ENCODE data around the gene CAMLG.

CAMLG gene

DNA sequence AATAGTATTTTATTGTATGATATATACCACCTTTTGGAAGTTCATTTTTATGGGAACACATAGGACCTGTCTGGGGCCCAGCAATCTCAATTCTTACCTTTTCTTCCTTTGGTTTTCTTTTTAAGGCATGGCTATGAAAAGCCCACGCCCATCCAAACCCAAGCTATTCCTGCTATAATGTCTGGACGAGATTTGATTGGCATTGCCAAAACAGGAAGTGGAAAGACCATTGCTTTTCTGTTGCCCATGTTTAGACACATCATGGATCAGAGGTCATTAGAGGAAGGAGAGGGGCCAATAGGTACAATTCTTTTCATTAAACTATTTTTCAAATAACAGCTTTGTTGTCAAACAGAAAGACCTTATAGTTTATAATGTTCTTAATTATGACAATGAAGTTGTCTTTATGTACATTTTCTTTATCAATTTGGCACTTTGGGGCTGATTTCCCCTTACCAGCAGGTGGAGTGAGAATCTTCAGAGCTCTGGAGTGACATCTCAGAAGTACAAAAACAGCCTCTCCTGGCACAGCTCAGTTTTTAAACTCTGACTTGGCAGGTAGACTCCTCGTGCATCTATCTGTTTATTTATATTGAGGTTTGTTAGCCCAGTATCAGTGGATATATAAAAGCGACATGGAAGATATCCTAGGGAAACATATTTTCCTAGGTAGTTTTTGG, 46.0 kb downstream of the CAMLG start:
- no peak for DNase-seq

DNA sequence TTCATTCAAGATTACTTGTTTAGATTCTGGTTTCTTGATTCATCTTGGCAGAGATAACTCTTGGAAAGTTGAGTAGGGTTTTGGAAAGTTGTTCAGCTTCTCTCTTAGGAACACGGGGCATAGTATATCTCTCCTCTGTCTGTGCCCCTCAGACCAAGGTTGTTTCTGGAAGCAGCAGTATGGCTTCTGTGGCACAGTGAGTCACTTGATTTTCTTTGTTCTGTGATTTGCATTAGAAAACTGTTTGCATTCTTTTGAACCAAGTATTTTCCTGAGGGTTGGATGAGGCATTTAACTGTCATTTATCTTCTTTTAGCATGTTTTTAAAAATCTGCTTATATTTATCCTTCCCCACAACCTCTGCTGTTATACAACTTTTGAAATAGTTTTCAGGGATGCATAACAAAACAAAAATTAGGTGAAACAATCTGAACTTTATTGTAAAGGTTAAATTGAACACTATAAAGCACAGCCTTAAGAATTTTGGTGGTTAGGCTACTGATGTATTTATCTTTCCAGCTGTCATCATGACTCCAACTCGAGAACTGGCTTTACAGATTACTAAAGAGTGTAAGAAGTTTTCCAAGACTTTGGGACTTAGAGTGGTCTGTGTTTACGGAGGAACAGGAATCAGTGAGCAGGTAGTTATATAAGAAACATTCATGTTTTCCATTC, 46.7 kb downstream of the CAMLG start:
- no peak for DNase-seq

DNA sequence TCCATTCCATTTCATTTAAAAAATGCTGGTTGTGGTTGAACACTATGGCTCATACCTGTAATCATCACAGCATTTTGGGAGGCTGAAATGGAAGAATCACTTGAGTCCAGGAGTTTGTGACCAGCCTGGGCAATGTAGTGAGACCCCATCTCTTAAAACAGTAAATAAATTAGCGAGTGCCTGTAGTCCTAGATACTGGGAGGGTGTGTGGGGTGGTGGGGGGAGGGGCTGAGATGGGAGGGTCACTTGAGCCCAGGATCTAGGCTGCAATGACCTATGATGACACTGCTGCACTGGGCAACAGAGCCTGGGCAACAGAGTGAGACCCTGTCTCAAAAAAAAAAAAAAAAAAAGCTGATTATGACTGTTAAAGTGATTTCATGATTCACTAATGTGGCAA, 49.3 kb downstream of the CAMLG start:
- DNase-seq = no peak

DNA sequence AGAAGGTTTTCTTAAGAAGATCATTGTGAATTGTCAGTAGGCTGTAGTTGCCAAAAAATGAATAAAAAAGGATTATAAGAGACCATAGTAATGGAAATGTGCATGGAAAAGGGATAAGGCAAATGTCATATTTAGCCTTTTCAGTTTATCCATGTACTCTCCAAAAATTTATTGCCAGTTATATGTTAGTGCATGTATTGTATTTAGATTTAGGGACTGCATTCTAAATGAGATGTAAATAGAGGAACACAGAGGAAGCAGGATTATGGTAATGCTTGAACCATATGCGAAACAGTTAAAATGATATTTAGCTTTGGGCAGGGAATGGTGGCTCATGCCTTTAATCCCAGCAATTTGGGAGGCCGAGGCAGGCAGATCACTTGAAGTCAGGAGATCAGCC, 53.2 kb downstream of the CAMLG start:
- no peak for DNase-seq

DNA sequence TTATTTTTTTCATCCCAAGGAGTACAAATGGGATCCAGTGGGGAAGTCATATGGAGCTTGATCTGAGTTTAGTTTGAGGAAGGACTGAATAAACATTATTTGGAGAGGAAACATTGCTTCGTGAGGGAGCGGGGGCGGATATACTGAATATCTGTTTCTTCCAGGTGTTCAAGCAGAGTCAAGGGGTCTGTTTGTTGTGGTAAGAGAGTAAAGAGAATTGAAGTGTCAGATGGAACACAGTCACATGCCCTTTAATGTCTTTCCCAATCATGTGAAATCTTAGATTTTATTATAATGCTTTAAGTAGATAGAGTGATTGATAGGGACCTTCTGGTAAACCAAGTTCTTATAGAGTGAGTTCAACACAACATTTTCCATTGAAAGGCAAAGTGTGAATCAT, 53.9 kb downstream of the CAMLG start:
- no peak for DNase-seq

DNA sequence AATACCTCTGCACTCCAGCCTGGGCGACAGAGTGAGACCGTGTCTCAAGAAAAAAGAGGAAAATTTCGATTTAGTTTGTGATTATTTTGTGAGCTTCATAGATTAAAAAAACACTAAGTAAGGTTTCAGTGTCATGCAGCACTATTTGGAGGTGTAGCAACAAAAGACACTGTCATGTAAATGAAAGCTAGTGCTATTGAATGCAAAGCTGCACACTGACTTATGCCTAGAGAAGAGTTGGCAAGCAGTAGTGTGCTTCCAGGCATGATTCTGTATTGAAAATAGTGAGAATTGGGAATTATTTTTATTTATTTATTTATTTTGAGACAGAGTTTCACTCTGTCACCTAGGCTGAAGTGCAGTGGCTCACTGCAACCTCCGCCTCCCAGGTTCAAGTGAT, 54.8 kb downstream of the CAMLG start:
- DNase-seq = no peak

DNA sequence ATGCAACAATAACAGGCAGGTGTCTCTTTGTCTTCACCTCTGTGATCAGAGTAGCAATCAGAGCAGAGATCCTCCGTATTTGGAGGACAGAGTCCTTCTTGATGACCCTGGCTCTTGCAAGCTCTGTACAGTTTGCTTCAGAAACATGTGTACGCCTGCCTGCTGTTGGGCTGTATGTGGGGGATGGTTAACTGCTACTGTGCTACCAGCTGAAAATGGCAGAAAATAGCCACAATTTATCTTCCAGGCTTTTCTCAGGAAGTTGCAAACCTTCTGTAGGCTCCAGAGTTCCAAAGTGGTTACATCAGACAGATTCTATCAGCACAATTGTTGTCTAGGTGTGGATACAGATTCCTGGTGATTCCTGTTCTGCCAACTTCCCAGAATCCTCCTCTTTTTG, 55.7 kb downstream of the CAMLG start:
- DNase-seq = no peak

DNA sequence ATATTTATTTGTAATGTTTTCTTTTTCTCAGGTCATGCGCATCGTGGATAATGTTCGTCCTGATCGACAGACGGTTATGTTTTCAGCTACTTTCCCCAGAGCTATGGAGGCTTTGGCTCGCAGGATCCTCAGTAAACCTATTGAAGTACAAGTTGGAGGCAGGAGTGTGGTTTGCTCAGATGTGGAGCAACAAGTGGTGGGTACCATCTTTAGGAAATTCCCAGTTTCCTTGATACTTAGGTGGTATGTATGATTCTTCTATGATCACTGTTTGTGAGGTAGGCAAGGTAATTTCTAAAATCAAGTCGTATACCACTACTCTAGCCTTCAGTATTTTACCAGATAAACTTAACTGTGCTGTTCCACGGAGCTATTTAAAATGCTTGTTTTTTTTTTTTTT, 56.5 kb downstream of the CAMLG start:
- no peak for DNase-seq

DNA sequence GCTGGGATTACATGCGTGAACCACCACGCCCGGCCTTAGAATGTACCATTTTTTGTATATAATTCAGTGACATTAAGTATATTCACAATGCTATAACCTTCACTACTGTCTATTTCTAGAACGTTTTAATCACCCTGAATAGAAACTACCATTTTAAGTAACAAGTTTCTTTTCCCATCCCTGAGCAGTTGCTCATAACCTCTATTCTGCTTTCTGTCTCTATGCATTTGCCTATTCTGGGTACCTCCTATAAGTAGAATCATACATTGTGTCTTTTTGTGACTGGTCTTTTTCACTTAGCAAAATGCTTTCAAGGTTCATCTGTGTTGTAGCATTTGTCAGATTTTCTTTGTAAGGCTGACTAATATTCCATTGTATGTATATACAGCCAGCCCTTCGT, 60.1 kb downstream of the CAMLG start:
- no peak for DNase-seq

Data from effector CD8-positive, alpha-beta T cell (primary cell).